Activated T-cell treated with anti-CD3 and anti-CD28 coated beads, Interleukin-2, amount 50 U/mL, for 1 hour (primary cell): ENCODE data around the gene EIF3D.
A peak's percentile ranks its signal among the peaks of the same experiment; 100 is the strongest.
"Not testable (repeated sequence)": the region's sequence is repeated elsewhere in the genome, so short reads cannot be mapped to it uniquely, and the experiment has no call there.

Experiments used
- DNase-seq: peaks from one replicate; pipeline ENCODE4 v3.0.0-alpha.2; 2020

Gene EIF3D

GRCh38 chr22:36548606-36549005, 19.6 kb upstream of the EIF3D start:
- DNase-seq: no peak

DNA sequence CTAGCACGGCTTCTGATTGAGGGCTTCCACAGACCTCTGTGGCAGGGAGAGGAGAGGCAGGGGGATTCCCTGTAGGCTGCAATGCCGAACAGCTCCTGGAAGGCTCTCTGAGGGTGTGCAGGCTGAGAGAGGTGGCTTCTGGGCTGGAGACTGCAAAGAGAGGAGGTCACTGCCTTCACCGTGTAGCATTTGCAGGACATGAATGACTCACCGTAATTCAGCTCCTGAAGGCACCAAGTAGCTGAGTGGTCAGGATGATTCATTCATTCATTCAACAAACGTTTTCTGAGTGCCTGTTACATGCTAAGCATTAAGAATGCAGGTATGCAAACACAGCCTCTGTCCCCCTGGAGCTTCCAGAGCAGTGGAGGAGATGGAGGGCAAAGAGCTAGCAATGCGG, 18.0 kb upstream of the EIF3D start:
- no peak for DNase-seq

GRCh38 chr22:36546092-36546804, 17.3 kb upstream of the EIF3D start:
- DNase-seq: peak; percentile 23

DNA sequence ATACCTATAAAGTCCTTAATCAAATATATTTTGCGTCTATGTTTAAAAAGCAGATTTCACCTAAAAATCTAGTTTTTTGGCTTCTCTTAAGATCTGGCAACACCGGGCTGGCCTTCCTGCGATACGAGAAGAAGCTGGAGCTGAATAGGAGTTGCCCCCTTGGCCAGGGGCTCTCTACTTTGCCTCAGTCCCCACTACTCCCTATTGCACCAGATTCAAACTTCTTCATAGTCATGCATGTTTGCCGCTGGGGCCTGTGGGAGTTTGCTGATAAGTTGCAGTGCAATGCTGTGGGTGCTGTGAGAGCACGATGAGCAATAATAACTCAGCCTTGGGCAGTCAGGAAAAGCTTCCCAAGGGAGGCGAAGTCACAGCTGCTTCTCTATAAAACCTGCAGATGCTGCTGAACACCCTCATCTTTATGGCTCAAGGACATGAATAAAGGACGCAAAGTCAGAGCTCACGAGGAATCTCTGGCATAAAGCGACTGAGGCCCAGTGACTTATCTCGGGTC, 15.2 kb upstream of the EIF3D start:
- DNase-seq: no peak

GRCh38 chr22:36541831-36542411, 13.0 kb upstream of the EIF3D start:
- DNase-seq: no peak

- DNase-seq: no peak
Measured at GRCh38 chr22:36540867-36541642, 12.1 kb upstream of the EIF3D start.

- no peak for DNase-seq
Measured at GRCh38 chr22:36538529-36538928, 9.6 kb upstream of the EIF3D start.

GRCh38 chr22:36536717-36537116, 7.8 kb upstream of the EIF3D start:
- no peak for DNase-seq

DNA sequence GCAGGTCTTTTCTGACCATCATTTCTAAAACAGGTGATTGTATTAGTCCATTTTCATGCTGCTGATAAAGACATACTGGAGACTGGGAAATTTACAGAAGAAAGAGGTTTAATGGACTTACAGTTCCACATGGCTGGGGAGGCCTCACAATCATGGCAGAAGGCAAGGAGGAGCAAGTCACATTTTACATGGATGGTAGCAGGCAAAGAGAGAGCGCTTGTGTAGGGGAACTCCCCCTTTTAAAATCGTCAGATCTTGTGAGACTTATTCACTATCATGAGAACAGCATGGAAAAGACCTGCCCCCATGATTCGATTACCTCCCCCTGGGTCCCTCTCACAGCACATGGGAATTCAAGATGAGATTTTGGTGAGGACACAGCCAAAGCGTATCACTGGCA, 4.4 kb upstream of the EIF3D start:
- not testable (repeated sequence) for DNase-seq

- DNase-seq: no peak
Measured at GRCh38 chr22:36532466-36532865, 3.5 kb upstream of the EIF3D start.

DNA sequence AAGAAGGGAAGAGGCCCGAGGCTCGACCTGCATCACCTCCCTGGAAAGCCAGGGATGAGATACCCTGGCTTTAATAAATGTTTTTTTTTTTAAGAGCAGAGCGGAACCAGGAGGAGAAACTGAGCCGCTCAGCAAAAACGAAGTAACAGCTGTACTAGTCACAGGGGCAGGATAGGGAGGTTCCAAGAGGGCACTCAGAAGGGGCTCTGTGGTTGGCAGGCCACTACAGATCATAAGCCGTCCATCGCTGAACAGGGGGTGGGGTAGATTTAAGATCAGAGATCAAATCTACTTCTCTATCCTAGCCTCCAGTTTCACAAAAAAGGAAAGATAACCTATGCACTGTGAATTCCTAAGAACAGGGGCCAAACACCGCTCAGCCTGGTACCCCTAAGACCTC, 625 bp downstream of the EIF3D start:
- DNase-seq: no peak

DNA sequence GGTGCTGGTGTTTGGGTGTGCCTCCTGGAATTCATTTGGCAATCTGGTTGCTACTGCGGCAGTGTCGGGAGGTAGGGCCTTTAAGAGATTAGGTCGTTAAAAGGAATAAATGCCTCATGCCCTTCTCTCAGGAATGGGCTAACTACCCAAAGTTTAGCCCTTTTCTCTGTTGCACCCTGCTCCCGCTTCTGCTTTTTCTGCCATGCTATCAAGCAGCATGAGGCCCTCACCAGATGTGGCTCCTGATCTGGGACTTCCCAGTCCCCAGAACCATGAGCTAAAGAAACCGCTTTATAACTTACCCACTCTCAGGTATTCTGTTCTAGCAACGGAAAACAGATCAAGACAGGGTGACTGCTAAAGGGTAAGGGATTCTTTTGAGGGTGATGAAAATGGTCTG, 6.3 kb downstream of the EIF3D start:
- DNase-seq: no peak

- DNase-seq: no peak
Measured at GRCh38 chr22:36520423-36520822, 8.5 kb downstream of the EIF3D start.

- DNase-seq: not testable (repeated sequence)
Measured at GRCh38 chr22:36519906-36520305, 9.1 kb downstream of the EIF3D start.

DNA sequence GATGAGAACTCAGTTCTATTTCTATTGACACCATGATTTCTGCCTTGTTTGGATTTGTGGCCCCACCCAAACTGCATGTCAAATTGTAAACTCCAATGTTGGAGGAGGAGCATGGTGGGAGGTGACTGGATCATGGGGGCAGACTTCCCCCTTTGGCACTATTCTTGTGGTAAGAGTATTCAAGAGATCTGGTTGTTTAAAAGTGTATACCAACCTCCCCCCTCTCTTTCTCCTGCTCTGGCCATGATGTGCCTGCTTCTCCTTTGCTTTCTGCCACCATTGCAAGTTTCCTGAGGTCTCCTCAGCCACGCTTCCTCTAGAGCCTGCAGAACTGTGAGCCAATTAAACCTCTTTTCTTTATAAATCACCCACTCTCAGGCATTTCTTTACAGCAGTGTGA, 14.2 kb downstream of the EIF3D start:
- no peak for DNase-seq

DNA sequence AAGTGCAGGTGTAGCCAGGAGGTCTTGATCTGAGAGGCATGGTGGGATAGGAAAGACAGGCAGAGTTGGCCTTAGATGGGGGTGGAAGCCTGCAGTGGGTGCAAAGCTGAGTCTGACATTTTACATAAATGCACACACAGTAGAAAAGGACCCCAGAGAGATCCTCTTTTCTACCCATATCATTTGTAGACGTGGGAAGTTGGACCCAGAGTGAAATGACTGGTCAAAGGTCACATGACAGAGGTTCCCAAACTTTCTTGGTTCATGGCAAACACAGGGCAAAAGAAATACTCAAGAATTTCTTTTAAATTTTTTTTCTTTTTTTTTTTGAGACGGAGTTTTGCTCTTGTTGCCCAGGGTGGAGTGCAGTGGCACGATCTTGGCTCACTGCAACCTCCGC, 16.0 kb downstream of the EIF3D start:
- DNase-seq: no peak

DNA sequence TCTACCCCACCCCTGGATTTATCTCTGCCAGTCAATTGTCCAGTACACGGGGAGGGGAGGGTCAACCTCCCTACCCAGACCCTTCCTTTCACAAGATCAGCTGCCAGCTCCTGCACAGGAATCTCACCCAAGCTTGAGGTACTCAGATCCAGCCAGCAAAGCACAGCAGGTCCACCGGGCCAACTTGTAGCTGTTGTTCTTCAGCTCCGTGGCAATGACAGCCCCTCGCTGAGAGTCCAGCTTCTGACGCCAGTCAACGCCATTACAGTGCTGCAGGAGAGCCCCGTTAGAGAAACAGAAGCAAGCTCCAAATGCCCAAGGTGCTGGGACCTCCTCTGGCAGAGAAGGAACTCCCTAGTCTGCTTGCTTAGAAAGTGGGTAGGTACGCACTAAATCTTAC, 16.6 kb downstream of the EIF3D start:
- DNase-seq: no peak

DNA sequence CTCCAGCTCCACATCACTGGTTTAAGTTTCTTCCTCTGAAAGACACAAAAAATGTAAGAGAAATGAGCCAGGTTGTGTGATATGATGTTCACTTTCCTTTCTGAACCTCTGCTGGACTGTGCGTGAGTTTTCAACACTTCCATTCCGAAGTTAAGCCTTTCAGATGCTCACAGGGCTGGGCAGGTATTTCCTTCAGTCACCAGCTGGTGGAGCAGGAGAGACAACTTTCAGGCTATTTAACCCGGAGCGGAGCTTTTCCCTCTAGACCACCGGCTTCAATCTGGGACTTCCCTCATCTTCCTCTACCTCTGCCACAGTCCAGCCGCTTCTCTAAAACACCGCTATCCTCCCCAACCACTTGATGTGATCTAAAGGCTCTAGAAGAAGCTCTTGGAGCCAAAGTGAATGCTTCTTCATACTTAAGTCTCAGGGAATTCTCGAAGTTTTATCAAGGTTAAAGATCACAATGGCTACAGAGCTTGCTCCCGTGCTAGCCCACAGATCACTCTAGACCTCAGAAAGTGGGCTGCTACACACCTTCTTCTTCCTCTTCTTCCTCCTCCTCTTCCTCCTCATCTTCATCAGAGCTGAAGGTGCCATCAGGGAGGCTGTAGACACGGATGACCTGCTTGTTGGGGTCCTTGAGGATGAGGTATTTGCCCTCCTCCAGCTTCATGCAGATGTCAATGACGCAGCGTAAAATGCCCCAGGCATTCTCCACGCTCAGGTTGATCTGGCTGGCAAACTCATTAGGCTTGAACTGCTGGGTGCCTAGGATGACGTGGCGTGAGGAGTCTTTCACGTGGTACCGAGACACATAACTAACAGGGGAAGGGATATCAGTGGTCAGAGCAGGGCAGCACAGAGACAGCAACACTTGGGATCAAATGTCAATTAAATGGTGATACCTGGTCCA, 17.7 kb downstream of the EIF3D start:
- peak; percentile 45 for DNase-seq

GRCh38 chr22:36510384-36510783, 18.6 kb downstream of the EIF3D start:
- no peak for DNase-seq

- DNase-seq: no peak
Measured at GRCh38 chr22:36507518-36508010, 21.4 kb downstream of the EIF3D start.

DNA sequence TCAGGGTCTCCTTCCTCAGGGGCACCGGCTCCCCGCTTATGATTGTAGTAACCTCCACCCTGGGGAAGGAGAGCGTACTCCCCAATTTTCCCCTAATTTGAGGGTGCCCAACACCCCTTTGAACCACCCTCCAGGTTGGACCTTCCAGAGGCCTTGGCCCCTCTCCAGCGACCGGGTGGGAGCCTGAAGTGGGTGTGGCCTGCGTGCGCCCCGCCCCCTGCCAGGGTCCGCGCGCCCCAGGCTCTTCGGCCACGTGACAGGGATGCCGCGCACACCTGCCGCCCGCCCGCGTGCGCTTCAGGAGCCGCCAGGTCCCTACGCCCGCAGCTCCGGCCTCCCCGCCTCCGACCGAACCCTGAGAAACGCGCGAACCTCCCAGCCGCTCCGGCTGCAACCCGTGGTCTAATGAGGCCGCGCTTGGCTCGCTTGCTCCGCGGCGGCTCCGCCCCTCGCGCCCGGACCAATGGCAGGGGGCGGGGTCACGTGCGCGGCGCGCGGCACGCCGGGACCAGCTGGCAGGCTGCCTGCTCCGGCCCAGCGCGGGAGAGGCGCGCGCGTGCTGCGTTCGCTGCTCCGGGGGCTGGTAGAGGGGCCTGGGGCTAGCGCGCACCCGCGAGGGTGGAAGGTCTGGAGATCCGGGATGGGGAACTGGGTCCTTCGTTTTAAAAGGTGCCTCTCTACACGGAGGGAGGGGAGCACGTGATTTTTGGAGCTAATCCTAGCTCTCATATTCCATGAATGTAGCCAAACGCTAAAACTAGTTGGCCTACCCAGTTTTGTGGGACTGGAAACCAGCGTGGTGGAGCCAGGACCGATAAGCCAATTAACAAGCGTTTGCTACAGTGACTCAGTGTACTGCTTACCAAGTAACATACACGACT, 22.1 kb downstream of the EIF3D start, which contains the start of gene FOXRED2:
FOXRED2 (minus strand) TSS at position 404 of the 881 bp plus-strand sequence. CDS start 618 bp downstream, outside the sequence.
- DNase-seq: peak; percentile 91
